ENCODE results near the gene GRM4.

GRCh38 chr6:34041385-34041784, 104.5 kb downstream of the GRM4 start:
- TF ChIP-seq CTCF (IDR thresholded peaks at IDR 0.05) (no peak), POLR2A (IDR thresholded peaks at IDR 0.05) (no peak)

All from Peyer's patch (tissue), 4 donors.